A549 (cell line): ENCODE measurements around the gene OR5M3.

Source experiments
- CBX2 ChIP-seq: fragments of 200-600 bp; sonication (generic); IDR thresholded peaks from 2 replicates; pipeline ENCODE4 v1.6.1; 2016; ENCODE audit warnings: low read depth, mild to moderate bottlenecking, borderline replicate concordance
- EP300 ChIP-seq, 2 experiments: fragments of >200 bp; sonication (Bioruptor Twin); formaldehyde crosslinking; IDR thresholded peaks; 2 replicates in 1 of 2; 3 replicates in 1 of 2; pipeline ENCODE4 v1.6.1; 2016 to 2017
- FOSL2 ChIP-seq, 2 experiments: fragments of 450-650 bp in 1 of 2; fragments of >200 bp in 1 of 2; sonication (Bioruptor Twin) in 1 of 2; formaldehyde crosslinking; IDR thresholded peaks; 2 replicates each; pipeline versions ENCODE4 v1.5.0 to v1.6.1; 2016 to 2020; ENCODE audit warnings: mild to moderate bottlenecking in 1 of 2, moderate library complexity in 1 of 2
- HDAC2 ChIP-seq: fragments of 200-600 bp; sonication (generic); IDR thresholded peaks from 2 replicates; pipeline ENCODE4 v1.6.1; 2016
- HEYL ChIP-seq: fragments of 250-450 bp; sonication (Bioruptor Pico); IDR thresholded peaks from 2 replicates; pipeline ENCODE4 v1.8.0; 2021; ENCODE audit warnings: mild to moderate bottlenecking, moderate library complexity
- JUN ChIP-seq, 2 experiments: fragments of >200 bp; sonication (Bioruptor Twin); formaldehyde crosslinking; IDR thresholded peaks; 2 replicates in 1 of 2; 3 replicates in 1 of 2; pipeline ENCODE4 v1.6.1; 2016 to 2017
- MAZ ChIP-seq: fragments of 150-350 bp; IDR thresholded peaks from 2 replicates; pipeline ENCODE4 v1.6.1; 2014; ENCODE audit warnings: antibody characterized with exemption, low read depth, low read length, borderline replicate concordance
- MYC ChIP-seq: IDR thresholded peaks from 2 replicates; pipeline ENCODE4 v1.6.1; 2012; ENCODE audit warnings: mild to moderate bottlenecking, inconsistent platforms, low read length, improper control_type of control experiment, borderline replicate concordance
- POLR2A ChIP-seq: IDR thresholded peaks from 2 replicates; pipeline ENCODE4 v1.6.1; 2012; ENCODE audit warnings: mild to moderate bottlenecking, low read length
- RCOR1 ChIP-seq: fragments of 150-350 bp; IDR thresholded peaks from 2 replicates; pipeline ENCODE4 v1.6.1; 2014; ENCODE audit warnings: antibody characterized with exemption, low read length, low read depth
- ZC3H11A ChIP-seq: fragments of 450-650 bp; IDR thresholded peaks from 2 replicates; pipeline ENCODE4 v1.6.1; 2014; ENCODE audit warnings: antibody characterized with exemption, mild to moderate bottlenecking
- TF ChIP-seq, protein P1 (sequence below): fragments of >200 bp; sonication (Bioruptor Twin); formaldehyde crosslinking; IDR thresholded peaks from 3 replicates; pipeline ENCODE4 v1.5.1; 2016
- TF ChIP-seq, protein P2 (sequence below): IDR thresholded peaks from 2 replicates; pipeline ENCODE4 v1.6.1; 2012
- TF ChIP-seq, protein P3 (sequence below): fragments of 450-650 bp; IDR thresholded peaks from 2 replicates; pipeline ENCODE4 v1.6.1; 2014; ENCODE audit warnings: antibody characterized with exemption

DNA sequence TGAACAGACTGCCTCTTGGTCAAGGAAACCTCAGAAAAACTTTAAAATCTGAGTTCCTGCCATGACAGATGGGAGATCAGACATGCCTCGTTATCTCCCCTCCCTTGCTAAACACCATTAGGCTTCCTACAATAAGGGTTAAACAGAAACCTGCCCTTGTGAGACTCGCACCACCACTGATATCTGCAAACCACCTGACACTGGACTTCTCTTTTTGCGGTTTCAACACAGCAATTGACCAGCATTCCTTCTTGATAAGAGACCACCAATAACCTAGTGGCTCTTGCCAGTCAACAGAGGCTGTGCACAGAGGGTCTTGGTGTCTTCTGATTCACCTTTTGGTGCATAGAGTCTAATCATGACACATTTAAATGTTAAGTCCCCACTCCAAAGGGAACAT, 13.6 kb upstream of the OR5M3 start:
- TF ChIP-seq HDAC2, result no peak
- TF ChIP-seq, protein P1, sequence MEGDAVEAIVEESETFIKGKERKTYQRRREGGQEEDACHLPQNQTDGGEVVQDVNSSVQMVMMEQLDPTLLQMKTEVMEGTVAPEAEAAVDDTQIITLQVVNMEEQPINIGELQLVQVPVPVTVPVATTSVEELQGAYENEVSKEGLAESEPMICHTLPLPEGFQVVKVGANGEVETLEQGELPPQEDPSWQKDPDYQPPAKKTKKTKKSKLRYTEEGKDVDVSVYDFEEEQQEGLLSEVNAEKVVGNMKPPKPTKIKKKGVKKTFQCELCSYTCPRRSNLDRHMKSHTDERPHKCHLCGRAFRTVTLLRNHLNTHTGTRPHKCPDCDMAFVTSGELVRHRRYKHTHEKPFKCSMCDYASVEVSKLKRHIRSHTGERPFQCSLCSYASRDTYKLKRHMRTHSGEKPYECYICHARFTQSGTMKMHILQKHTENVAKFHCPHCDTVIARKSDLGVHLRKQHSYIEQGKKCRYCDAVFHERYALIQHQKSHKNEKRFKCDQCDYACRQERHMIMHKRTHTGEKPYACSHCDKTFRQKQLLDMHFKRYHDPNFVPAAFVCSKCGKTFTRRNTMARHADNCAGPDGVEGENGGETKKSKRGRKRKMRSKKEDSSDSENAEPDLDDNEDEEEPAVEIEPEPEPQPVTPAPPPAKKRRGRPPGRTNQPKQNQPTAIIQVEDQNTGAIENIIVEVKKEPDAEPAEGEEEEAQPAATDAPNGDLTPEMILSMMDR, result no peak
- TF ChIP-seq EP300 (IDR thresholded peaks at IDR 0.05), result no peak
- no peak for TF ChIP-seq HEYL
- TF ChIP-seq, protein P2, sequence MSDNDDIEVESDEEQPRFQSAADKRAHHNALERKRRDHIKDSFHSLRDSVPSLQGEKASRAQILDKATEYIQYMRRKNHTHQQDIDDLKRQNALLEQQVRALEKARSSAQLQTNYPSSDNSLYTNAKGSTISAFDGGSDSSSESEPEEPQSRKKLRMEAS, result no peak
- no peak for TF ChIP-seq FOSL2 (IDR thresholded peaks at IDR 0.05)
- TF ChIP-seq FOSL2 (CRISPR knock-in tag; IDR thresholded peaks at IDR 0.05), result no peak
- TF ChIP-seq, protein P3, sequence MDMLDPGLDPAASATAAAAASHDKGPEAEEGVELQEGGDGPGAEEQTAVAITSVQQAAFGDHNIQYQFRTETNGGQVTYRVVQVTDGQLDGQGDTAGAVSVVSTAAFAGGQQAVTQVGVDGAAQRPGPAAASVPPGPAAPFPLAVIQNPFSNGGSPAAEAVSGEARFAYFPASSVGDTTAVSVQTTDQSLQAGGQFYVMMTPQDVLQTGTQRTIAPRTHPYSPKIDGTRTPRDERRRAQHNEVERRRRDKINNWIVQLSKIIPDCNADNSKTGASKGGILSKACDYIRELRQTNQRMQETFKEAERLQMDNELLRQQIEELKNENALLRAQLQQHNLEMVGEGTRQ, result no peak
- no peak for TF ChIP-seq RCOR1
- no peak for TF ChIP-seq POLR2A
- TF ChIP-seq MYC, result no peak
- no peak for TF ChIP-seq MAZ
- TF ChIP-seq CBX2, result no peak
- no peak for TF ChIP-seq JUN (IDR thresholded peaks at IDR 0.05)
- TF ChIP-seq ZC3H11A, result no peak
